CD4-positive, alpha-beta T cell treated with Interferon gamma for 1 hour (primary cell): ENCODE measurements around the gene OR5B2.
"Not testable (repeated sequence)": the region's sequence is repeated elsewhere in the genome, so short reads cannot be mapped to it uniquely, and the experiment has no call there.

ENCODE experiments used
- DNase-seq: peaks from one replicate; pipeline ENCODE4 v3.0.0-alpha.2; 2020

OR5B2 gene

GRCh38 chr11:58428021-58428420 lies at the start of gene OR5B2:
TSS of gene OR5B2 (minus strand) at chr11:58428121. CDS start at chr11:58423261, 4,860 bp downstream.
- no peak for DNase-seq

GRCh38 chr11:58471892-58472291 lies 44.0 kb upstream of the OR5B2 start:
- no peak for DNase-seq

DNA sequence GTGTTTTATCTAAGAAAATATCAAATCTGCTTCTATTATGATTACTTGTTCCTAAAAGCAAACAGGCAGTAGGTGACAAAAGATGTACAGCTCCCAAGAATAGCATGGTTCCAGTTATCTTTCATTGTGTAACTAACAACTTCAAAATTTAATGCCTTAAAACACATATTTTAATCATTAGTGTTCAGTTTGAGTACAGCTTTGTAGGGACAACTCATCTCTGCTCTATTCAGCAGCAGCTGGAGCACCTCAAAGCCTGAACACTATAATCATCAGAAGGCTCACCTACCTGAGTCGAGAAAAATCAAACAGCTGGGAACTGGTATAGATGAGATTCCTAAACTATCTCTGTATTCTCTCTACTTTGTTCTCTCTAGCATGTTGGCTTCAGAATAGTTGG lies 38.4 kb upstream of the OR5B2 start:
- DNase-seq, result no peak

DNA sequence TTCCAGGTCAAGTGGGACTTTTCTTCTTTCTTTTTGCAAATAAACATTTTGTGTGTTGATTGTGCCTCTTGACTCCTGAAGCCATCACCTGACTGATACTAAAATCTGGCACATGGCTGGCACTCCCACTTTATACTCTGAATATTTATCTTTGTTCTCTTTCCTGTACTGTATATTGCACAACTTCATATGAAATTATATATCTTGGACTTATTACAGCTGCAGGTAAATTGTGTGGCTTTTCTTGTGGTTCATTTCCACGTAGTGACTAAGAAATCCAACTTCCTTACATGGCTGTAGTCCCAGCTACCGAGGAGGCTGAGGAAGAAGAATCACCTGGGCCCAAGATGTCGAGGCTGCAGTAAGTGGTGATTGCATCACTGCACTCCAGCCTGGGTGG lies 37.8 kb upstream of the OR5B2 start:
- DNase-seq, result no peak

GRCh38 chr11:58451585-58451984 lies 23.7 kb upstream of the OR5B2 start:
- DNase-seq, result no peak

GRCh38 chr11:58446294-58446693 lies 18.4 kb upstream of the OR5B2 start:
- no peak for DNase-seq

- no peak for DNase-seq
Measured at GRCh38 chr11:58444300-58444699, 16.4 kb upstream of the OR5B2 start.

GRCh38 chr11:58442136-58442535 lies 14.2 kb upstream of the OR5B2 start, which contains the start of gene OR5B12:
TSS of gene OR5B12 (minus strand) at chr11:58442236. CDS start at chr11:58440151, 2,085 bp downstream.
- no peak for DNase-seq

- no peak for DNase-seq
Measured at GRCh38 chr11:58438486-58438885, 10.6 kb upstream of the OR5B2 start.

- DNase-seq, result no peak
Measured at GRCh38 chr11:58434217-58434616, 6.3 kb upstream of the OR5B2 start.

DNA sequence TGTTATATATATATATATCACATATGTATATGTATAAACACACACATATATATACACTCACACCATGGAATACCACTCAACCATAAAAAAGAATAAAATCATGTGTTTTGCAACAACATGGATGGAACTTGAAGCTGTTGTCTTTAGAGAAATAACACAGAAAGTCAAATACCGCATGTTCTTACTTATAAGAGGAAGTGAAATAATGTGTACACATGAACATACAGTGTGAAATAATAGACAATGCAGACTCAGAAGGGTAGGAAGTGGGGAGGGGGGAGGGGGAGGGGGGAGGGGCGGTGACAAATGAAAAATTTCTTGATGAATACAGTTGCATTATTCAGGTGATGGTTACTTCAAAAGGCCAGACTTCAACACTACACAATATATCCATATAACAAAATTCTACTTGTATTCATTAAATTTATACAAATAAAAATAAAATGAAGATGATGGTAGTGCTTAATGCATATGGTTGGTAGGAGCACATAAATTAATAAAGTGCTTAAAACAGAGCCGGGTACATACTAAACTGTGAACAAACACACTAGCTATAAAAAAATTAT lies 5.8 kb upstream of the OR5B2 start:
- no peak for DNase-seq

DNA sequence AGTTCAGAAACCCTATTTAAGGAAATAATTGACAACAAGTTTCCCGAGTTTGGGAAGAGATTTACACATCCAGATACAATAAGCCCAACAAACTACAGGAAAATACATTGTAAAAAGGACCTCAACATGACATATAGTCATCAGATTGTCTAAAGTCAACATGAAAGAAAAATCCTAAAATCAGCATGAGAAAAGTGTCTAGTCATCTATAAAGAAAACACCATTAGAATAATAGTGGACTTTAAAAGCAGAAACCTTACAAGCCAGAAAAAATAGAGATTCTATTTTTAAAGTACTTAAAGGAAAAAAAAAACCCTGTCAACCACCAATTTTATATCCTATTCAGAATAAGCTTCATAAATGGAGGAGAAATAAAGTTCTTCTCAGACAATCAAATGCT lies 1.4 kb upstream of the OR5B2 start:
- DNase-seq, result no peak

GRCh38 chr11:58406774-58407173 lies 21.1 kb downstream of the OR5B2 start, which contains the start of gene OR5B3:
TSS of gene OR5B3 (minus strand) at chr11:58406874. CDS start at chr11:58403409, 3,465 bp downstream.
- no peak for DNase-seq

DNA sequence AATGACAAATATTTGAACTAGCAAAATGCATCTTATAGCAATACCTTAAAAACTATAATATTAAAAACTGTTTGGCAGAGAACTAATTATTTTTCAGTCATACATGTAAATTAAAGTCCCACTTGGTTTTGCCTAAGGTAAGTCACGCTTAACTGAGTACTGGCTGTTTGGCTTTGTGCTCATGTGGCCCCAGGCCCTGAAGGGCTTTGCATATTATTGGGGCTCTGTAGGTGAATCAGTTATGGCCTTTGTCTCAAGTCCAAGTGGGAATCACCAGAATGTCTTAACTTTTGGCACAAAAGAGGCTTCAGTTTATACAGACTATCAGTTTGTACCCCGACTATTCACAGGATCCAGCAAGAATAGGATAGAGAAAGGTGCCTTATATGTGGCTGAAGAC lies 28.3 kb downstream of the OR5B2 start:
- not testable (repeated sequence) for DNase-seq

- DNase-seq, result no peak
Measured at GRCh38 chr11:58395581-58395980, 32.3 kb downstream of the OR5B2 start.

GRCh38 chr11:58394195-58394594 lies 33.7 kb downstream of the OR5B2 start:
- DNase-seq, result no peak

DNA sequence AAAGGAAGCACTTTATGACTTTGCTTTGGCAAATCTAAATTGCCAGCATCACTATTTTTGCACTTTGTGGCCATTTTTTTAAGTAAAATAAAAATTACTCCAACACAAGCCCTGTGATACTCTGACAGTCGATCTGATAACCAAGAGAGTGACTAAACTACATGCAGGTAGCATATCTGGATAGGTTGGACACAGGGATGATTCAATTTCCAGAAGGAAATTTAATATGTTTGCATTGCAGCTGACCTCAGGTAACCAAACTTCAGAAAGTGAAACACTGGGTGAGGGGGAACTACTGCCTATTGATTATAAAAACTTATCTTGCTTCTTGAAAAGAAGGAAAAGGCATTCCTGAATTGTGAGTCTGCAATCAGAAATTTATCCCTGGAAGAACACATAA lies 35.2 kb downstream of the OR5B2 start:
- no peak for DNase-seq

GRCh38 chr11:58391879-58392278 lies 36.0 kb downstream of the OR5B2 start:
- no peak for DNase-seq

- no peak for DNase-seq
Measured at GRCh38 chr11:58390551-58391063, 37.3 kb downstream of the OR5B2 start.
